AG08396 (cell line): Measurements from ENCODE around the gene RBM45.
A peak's percentile ranks its signal among the peaks of the same experiment; 100 is the strongest.

Source experiments
- DNase-seq: peaks from one replicate; pipeline ENCODE4 v3.0.0; 2012; ENCODE audit warnings: low spot score, mixed read lengths

RBM45 gene

DNA sequence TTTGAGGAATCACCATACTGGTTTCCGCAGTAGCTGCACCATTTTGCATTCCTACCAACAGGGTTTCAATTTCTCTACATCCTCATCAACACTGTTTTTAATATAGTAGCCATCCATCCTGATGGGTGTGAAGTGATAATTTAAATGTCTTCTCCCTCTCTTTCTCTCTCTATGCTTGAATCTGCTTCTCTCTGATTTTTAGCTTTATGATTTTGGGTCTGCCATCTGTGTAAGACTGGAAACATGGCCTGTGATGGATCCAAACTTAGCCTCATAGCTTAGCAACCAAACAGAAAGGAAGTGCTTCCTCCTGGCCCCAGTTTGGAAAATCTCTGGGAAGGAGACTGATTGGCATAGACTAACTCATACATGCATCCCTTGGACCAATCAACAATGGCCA lies 48.4 kb downstream of the RBM45 start:
- DNase-seq = no peak

GRCh38 chr2:178163395-178163794 lies 51.2 kb downstream of the RBM45 start:
- no peak for DNase-seq

GRCh38 chr2:178163911-178164310 lies 51.7 kb downstream of the RBM45 start:
- no peak for DNase-seq

GRCh38 chr2:178173657-178174056 lies 61.4 kb downstream of the RBM45 start:
- no peak for DNase-seq

DNA sequence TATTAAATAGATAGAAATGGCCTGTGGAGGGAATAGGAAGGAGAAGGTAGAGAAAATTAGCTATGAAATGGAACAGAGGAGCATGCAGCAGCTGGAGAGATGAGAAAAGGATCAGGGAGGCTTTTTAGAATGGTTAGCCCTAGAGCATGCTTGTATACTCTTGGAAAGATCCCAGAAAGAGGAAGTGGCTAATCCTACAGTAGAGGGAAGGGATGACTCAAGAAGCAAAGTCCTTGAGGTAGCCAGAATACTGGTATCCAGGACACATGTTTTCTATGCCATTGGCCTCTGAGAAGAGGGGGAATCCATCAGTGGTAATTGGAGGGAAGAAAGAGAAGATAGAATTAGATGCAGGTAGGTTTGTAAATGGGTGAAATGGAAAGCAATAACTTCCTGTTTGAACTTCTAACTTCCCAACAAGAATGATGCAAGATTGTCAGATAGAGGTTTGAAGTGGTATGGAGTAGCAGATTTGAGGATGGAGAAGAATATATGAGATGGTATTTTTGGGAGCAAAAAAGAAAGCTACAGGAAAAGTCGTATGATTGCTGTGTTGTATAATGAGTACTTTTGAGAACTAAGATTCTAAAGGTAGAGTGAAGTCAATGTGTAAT lies 64.9 kb downstream of the RBM45 start:
- peak; percentile 28 for DNase-seq
